Measurements from ENCODE around the gene UST.

UST gene

DNA sequence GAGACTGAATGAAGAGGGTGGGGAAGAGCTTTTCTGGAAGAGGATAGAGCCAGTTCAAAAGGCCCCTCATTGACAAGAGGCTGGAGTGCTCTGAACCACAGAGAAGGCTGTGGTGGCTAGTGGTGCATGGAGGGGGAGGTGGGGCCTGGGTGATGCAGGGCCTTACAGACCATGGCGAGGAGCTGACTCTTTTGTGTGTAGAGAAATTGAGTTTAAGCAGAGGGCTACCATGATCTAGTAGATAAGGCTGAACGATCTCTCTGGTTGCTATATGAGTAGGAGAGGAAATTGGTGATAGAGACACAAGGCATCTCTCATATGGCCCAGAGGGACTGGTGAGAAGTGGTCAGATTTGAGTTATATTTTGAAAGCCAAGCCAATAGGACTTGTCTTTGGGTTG is 137.6 kb downstream of the UST start:
- Mint-ChIP-seq H3K9me3 (no peaks in the 10 kb centered on the region), H3K27ac (no peak overlapping the region), H3K27me3 (ENCODE audit: low read depth, poor library complexity) (no peaks in the 10 kb centered on the region), H3K36me3 (ENCODE audit: low read depth) (peaks cover 21% of the 10 kb centered on the region), H3K4me3 (no peak overlapping the region), H3K4me1 (peaks cover 17% of the 10 kb centered on the region)
- TF ChIP-seq CTCF (IDR thresholded peaks at IDR 0.05): no peak
- peak; percentile 10 for DNase-seq

- H3K36me3 Mint-ChIP-seq (ENCODE audit: low read depth): peaks cover 16% of the 10 kb centered on the region
- no peak overlapping the region for H3K27ac Mint-ChIP-seq
- H3K9me3 Mint-ChIP-seq: no peaks in the 10 kb centered on the region
- TF ChIP-seq CTCF (IDR thresholded peaks at IDR 0.05): no peak
- no peak for DNase-seq
- no peak overlapping the region for H3K4me3 Mint-ChIP-seq
- H3K27me3 Mint-ChIP-seq (ENCODE audit: low read depth, poor library complexity): no peaks in the 10 kb centered on the region
- peaks cover 22% of the 10 kb centered on the region for H3K4me1 Mint-ChIP-seq
Measured at GRCh38 chr6:148885136-148885865, 138.5 kb downstream of the UST start.

GRCh38 chr6:148885925-148886845 is 139.4 kb downstream of the UST start:
- Mint-ChIP-seq H3K27ac (no peak overlapping the region), H3K27me3 (ENCODE audit: low read depth, poor library complexity) (no peaks in the 10 kb centered on the region), H3K36me3 (ENCODE audit: low read depth) (peaks cover 16% of the 10 kb centered on the region), H3K4me3 (no peak overlapping the region), H3K4me1 (peaks cover 22% of the 10 kb centered on the region), H3K9me3 (no peaks in the 10 kb centered on the region)
- TF ChIP-seq CTCF (IDR thresholded peaks at IDR 0.05): no peak
- no peak for DNase-seq

- H3K9me3 Mint-ChIP-seq: no peaks in the 10 kb centered on the region
- H3K27me3 Mint-ChIP-seq (ENCODE audit: low read depth, poor library complexity): no peaks in the 10 kb centered on the region
- peak overlapping the region; percentile 6 for H3K27ac Mint-ChIP-seq
- peaks cover 16% of the 10 kb centered on the region for H3K36me3 Mint-ChIP-seq (ENCODE audit: low read depth)
- TF ChIP-seq CTCF (IDR thresholded peaks at IDR 0.05): no peak
- no peak overlapping the region for H3K4me3 Mint-ChIP-seq
- no peak for DNase-seq
- H3K4me1 Mint-ChIP-seq: peaks cover 15% of the 10 kb centered on the region
Measured at GRCh38 chr6:148887181-148887580, 140.4 kb downstream of the UST start.

GRCh38 chr6:148888856-148889255 is 142.0 kb downstream of the UST start:
- DNase-seq: no peak
- H3K4me3 Mint-ChIP-seq: no peak overlapping the region

More at GRCh38 chr6:148888856-148889255, 142.0 kb downstream of the UST start:
- no peak overlapping the region for H3K27ac Mint-ChIP-seq
- no peaks in the 10 kb centered on the region for H3K9me3 Mint-ChIP-seq
- no peak for TF ChIP-seq CTCF (IDR thresholded peaks at IDR 0.05)
- H3K36me3 Mint-ChIP-seq (ENCODE audit: low read depth): peaks cover 24% of the 10 kb centered on the region
- H3K27me3 Mint-ChIP-seq (ENCODE audit: low read depth, poor library complexity): no peaks in the 10 kb centered on the region
- H3K4me1 Mint-ChIP-seq: peaks cover 15% of the 10 kb centered on the region

All from nephron progenitor cell (in vitro differentiated cells).